Spleen (tissue), 7 donors: ENCODE measurements around the gene SLC1A5.
"Not testable (repeated sequence)": the region's sequence is repeated elsewhere in the genome, so short reads cannot be mapped to it uniquely, and the experiment has no call there.

ENCODE experiments used
- CTCF ChIP-seq, 11 experiments: fragments of 200-600 bp in 7 of 11; fragments of 450-650 bp in 4 of 11; sonication (generic) in 4 of 11; IDR thresholded peaks in 8 of 11; conservative IDR thresholded peaks in 3 of 11; 1 replicate in 7 of 11; 2 replicates in 4 of 11; pipeline versions ENCODE4 v1.4.0 to v1.8.0; 2016 to 2021; ENCODE audit warnings: antibody characterized with exemption in 11 of 11, inconsistent platforms in 4 of 11, mild to moderate bottlenecking in 1 of 11
- POLR2A ChIP-seq, 3 donors: fragments of 450-650 bp; IDR thresholded peaks; one replicate each; pipeline ENCODE4 v1.5.1; 2017; ENCODE audit warnings: antibody characterized with exemption in 3 of 3, mild to moderate bottlenecking in 1 of 3
- donor health status: DM: no; HTN: no; CAD: no; lungs with moderate emphysema.
- donor health status: DM: no; HTN: no; CAD: no.
- donor health status: DM: no; HTN: no; CAD: no.

- not testable (repeated sequence) for TF ChIP-seq CTCF (IDR thresholded peaks at IDR 0.05 in 8 of 11, conservative IDR thresholded peaks at IDR 0.05 in 3 of 11); POLR2A (IDR thresholded peaks at IDR 0.05)
Measured at GRCh38 chr19:46768746-46769145, 19.6 kb downstream of the SLC1A5 start.
